H1 (cell line): ENCODE data around the gene ITIH1. TPM values are rescaled to one million over a fixed set of nuclear protein-coding genes. Genes with fewer than 3 reads are reported as not detected.

Source experiments
- CHD7 ChIP-seq: fragments of 300-600 bp; sonication (generic); IDR thresholded peaks from 2 replicates; pipeline ENCODE4 v1.7.1; 2012; ENCODE audit warnings: low read length, moderate library complexity, mild to moderate bottlenecking, inconsistent platforms; ENCODE audit not compliant: insufficient replicate concordance
- EZH2 ChIP-seq: fragments of 200-600 bp; sonication (generic); IDR thresholded peaks from 2 replicates; pipeline ENCODE4 v1.7.1; 2012; ENCODE audit warnings: low read depth, mild to moderate bottlenecking, moderate library complexity, low read length, inconsistent platforms; ENCODE audit not compliant: severe bottlenecking
- GABPA ChIP-seq: IDR thresholded peaks from 2 replicates; pipeline ENCODE4 v1.6.1; 2011; ENCODE audit warnings: mild to moderate bottlenecking, low read length, moderate library complexity, borderline replicate concordance; ENCODE audit not compliant: insufficient read depth
- RXRA ChIP-seq: IDR thresholded peaks from 2 replicates; pipeline ENCODE4 v1.6.1; 2011; ENCODE audit warnings: low read depth, mild to moderate bottlenecking, low read length, moderate library complexity; ENCODE audit not compliant: insufficient read depth
- SIN3A ChIP-seq, 2 experiments: IDR thresholded peaks in 1 of 2; conservative IDR thresholded peaks in 1 of 2; 2 replicates each; pipeline ENCODE4 v1.6.1; 2011 to 2012; ENCODE audit warnings: low read length in 2 of 2, improper control_type of control experiment in 1 of 2, low read depth in 1 of 2, mild to moderate bottlenecking in 1 of 2
- TAF1 ChIP-seq: IDR thresholded peaks from 2 replicates; pipeline ENCODE4 v1.6.1; 2011; ENCODE audit warnings: mild to moderate bottlenecking, low read depth, low read length
- TAF7 ChIP-seq: optimal IDR thresholded peaks from 2 replicates; pipeline ENCODE3; 2011; ENCODE audit warnings: low read depth, mild to moderate bottlenecking, inconsistent platforms, low read length, moderate library complexity, borderline replicate concordance
- polyA plus RNA-seq, 7 experiments: library from polyadenylated mRNA; depleted of rRNA in 3 of 7; stranded (reverse) in 5 of 7; unstranded in 2 of 7; fragments of >200 nt in 5 of 7; fragments of 200-250 nt in 2 of 7; gene quantifications; 1 replicate in 5 of 7; 2 replicates in 1 of 7; 4 replicates in 1 of 7; pipeline versions ENCODE4 v1.2.1 to v1.2.3, GENCODE V29; 2011 to 2013; ENCODE audit warnings: missing spikeins in 2 of 7, mixed read lengths in 2 of 7
- total RNA-seq: library from RNA; stranded (reverse); fragmentation: NEBNext Ultra II Directional; extraction: Animal tissue kit (Norgen Biotek cat#: 25700); gene quantifications from 2 replicates; pipeline ENCODE4 v1.2.1, GENCODE V29; 2021

Gene ITIH1
- total and polyA plus RNA-seq, 2 of the 8 experiments (the other 6 are each of a cell fraction or from before 2014, with no cell fraction given), result not detected

GRCh38 chr3:52835766-52836470, 58.5 kb downstream of the ITIH1 start (continued):
- TF ChIP-seq TAF1 (no peak), GABPA (no peak), EZH2 (no peak), CHD7 (no peak), RXRA (no peak), SIN3A (conservative IDR thresholded peaks at IDR 0.05 in 1 of 2, IDR thresholded peaks at IDR 0.05 in 1 of 2; ENCODE audit: low read depth in 1 of 2, low read length in 2 of 2) (no peak), TAF7 (no peak)
